WTC11 (cell line): ENCODE results near the gene ANK2. TPM values are rescaled to one million over a fixed set of nuclear protein-coding genes. Genes with fewer than 3 reads are reported as not detected.

ENCODE experiments used
- ATAC-seq: fragments of 200-7000 bp; cut with Tn5 transposase; 2 replicates; pipeline ENCODE4 v1.10.0; 2021; ENCODE audit warnings: mild to moderate bottlenecking, moderate library complexity
- CTCF ChIA-PET: fragments of 300-600 bp; sonication (Branson Sonifier 250); formaldehyde crosslinking; loops from one replicate; lab custom pipeline; 2021; ENCODE audit warnings: antibody characterized with exemption; lab: Charles Lee
- POLR2A ChIA-PET: fragments of 350-600 bp; sonication (Branson Sonifier 250); formaldehyde crosslinking; loops from one replicate; lab custom pipeline; 2021; ENCODE audit warnings: antibody characterized with exemption; lab: Charles Lee
- DNase-seq: peaks from one replicate; pipeline ENCODE4 v3.0.0; 2021; ENCODE audit warnings: low spot score
- H3K27ac Mint-ChIP-seq: 2 replicates; pipeline ENCODE4 v1.8.0; 2021; ENCODE audit warnings: mixed read lengths
- H3K27me3 Mint-ChIP-seq: 2 replicates; pipeline ENCODE4 v1.8.0; 2021; ENCODE audit warnings: low read depth, mild to moderate bottlenecking, moderate library complexity, mixed read lengths
- H3K36me3 Mint-ChIP-seq: 2 replicates; pipeline ENCODE4 v1.8.0; 2021; ENCODE audit warnings: mixed read lengths
- H3K4me1 Mint-ChIP-seq: 2 replicates; pipeline ENCODE4 v1.8.0; 2022; ENCODE audit warnings: mixed read lengths
- H3K4me3 Mint-ChIP-seq: 2 replicates; pipeline ENCODE4 v1.8.0; 2021; ENCODE audit warnings: mild to moderate bottlenecking, moderate library complexity, mixed read lengths
- H3K9me3 Mint-ChIP-seq: 2 replicates; pipeline ENCODE4 v1.8.0; 2021; ENCODE audit warnings: mixed read lengths
- CDX4 ChIP-seq: fragments of 250-450 bp; sonication (Bioruptor Pico); IDR thresholded peaks from 2 replicates; pipeline ENCODE4 v1.9.0; 2021; ENCODE audit warnings: moderate library complexity, mild to moderate bottlenecking, inconsistent platforms, borderline replicate concordance
- E2F1 ChIP-seq: sonication (generic); formaldehyde crosslinking; IDR thresholded peaks from 2 replicates; pipeline ENCODE4 v1.8.0; 2022; ENCODE audit warnings: mild to moderate bottlenecking, missing genetic modification reagents
- EMX1 ChIP-seq: fragments of 250-450 bp; sonication (Bioruptor Pico); IDR thresholded peaks from 2 replicates; pipeline ENCODE4 v1.8.0; 2021; ENCODE audit warnings: mild to moderate bottlenecking
- HMGA2 ChIP-seq: fragments of 250-450 bp; sonication (Bioruptor Pico); IDR thresholded peaks from 2 replicates; pipeline ENCODE4 v1.4.0; 2021; ENCODE audit warnings: mild to moderate bottlenecking, moderate library complexity
- HMGXB4 ChIP-seq: sonication (generic); formaldehyde crosslinking; IDR thresholded peaks from 2 replicates; pipeline ENCODE4 v1.8.1; 2023; ENCODE audit warnings: mild to moderate bottlenecking, moderate library complexity, missing genetic modification reagents
- MAX ChIP-seq: sonication (generic); formaldehyde crosslinking; IDR thresholded peaks from 2 replicates; pipeline ENCODE4 v1.8.0; 2022; ENCODE audit warnings: mild to moderate bottlenecking, missing genetic modification reagents
- MLX ChIP-seq: sonication (generic); formaldehyde crosslinking; IDR thresholded peaks from 2 replicates; pipeline ENCODE4 v1.8.1; 2023; ENCODE audit warnings: mild to moderate bottlenecking, missing genetic modification reagents, moderate library complexity
- MYBL2 ChIP-seq: sonication (generic); formaldehyde crosslinking; IDR thresholded peaks from 2 replicates; pipeline ENCODE4 v1.8.1; 2023; ENCODE audit warnings: mild to moderate bottlenecking, moderate library complexity, missing genetic modification reagents
- NR3C1 ChIP-seq: sonication (generic); formaldehyde crosslinking; conservative IDR thresholded peaks from 2 replicates; pipeline ENCODE4 v1.8.1; 2023; ENCODE audit warnings: low read depth, mild to moderate bottlenecking, missing genetic modification reagents
- OVOL2 ChIP-seq: fragments of 250-450 bp; sonication (Bioruptor Pico); IDR thresholded peaks from 2 replicates; pipeline ENCODE4 v1.9.0; 2021; ENCODE audit warnings: mild to moderate bottlenecking, borderline replicate concordance
- PREB ChIP-seq: sonication (generic); formaldehyde crosslinking; IDR thresholded peaks from 2 replicates; pipeline ENCODE4 v1.8.1; 2022; ENCODE audit warnings: mild to moderate bottlenecking, missing genetic modification reagents, moderate library complexity, borderline replicate concordance
- PRRX2 ChIP-seq: fragments of 250-450 bp; sonication (Bioruptor Pico); IDR thresholded peaks from 2 replicates; pipeline ENCODE4 v1.8.0; 2021; ENCODE audit warnings: mild to moderate bottlenecking
- RELA ChIP-seq: sonication (generic); formaldehyde crosslinking; IDR thresholded peaks from 2 replicates; pipeline ENCODE4 v1.8.1; 2022; ENCODE audit warnings: missing genetic modification reagents, mild to moderate bottlenecking, borderline replicate concordance
- SMAD3 ChIP-seq: sonication (generic); formaldehyde crosslinking; IDR thresholded peaks from 2 replicates; pipeline ENCODE4 v1.8.0; 2022; ENCODE audit warnings: missing genetic modification reagents, mild to moderate bottlenecking, borderline replicate concordance
- USF2 ChIP-seq: sonication (generic); formaldehyde crosslinking; IDR thresholded peaks from 2 replicates; pipeline ENCODE4 v1.8.1; 2023; ENCODE audit warnings: mild to moderate bottlenecking, missing genetic modification reagents, moderate library complexity
- ZMAT4 ChIP-seq: fragments of 250-450 bp; sonication (Bioruptor Pico); IDR thresholded peaks from 2 replicates; pipeline ENCODE4 v1.9.0; 2021; ENCODE audit warnings: mild to moderate bottlenecking
- ZNF138 ChIP-seq: sonication (generic); formaldehyde crosslinking; conservative IDR thresholded peaks from 2 replicates; pipeline ENCODE4 v1.8.1; 2022; ENCODE audit warnings: mild to moderate bottlenecking, moderate library complexity, missing genetic modification reagents
- ZNF232 ChIP-seq: sonication (generic); formaldehyde crosslinking; IDR thresholded peaks from 2 replicates; pipeline ENCODE4 v1.8.0; 2022; ENCODE audit warnings: mild to moderate bottlenecking, missing genetic modification reagents
- ZNF317 ChIP-seq: sonication (generic); formaldehyde crosslinking; IDR thresholded peaks from 2 replicates; pipeline ENCODE4 v1.8.1; 2023; ENCODE audit warnings: low read depth, mild to moderate bottlenecking, moderate library complexity, missing genetic modification reagents, borderline replicate concordance
- ZNF396 ChIP-seq: fragments of 250-450 bp; sonication (Bioruptor Pico); IDR thresholded peaks from 2 replicates; pipeline ENCODE4 v1.8.0; 2021; ENCODE audit warnings: mild to moderate bottlenecking, moderate library complexity, borderline replicate concordance
- ZNF416 ChIP-seq: fragments of 250-450 bp; sonication (Bioruptor Pico); IDR thresholded peaks from 2 replicates; pipeline ENCODE4 v1.9.0; 2021; ENCODE audit warnings: mild to moderate bottlenecking, inconsistent platforms
- ZNF512 ChIP-seq: sonication (generic); formaldehyde crosslinking; IDR thresholded peaks from 2 replicates; pipeline ENCODE4 v1.8.1; 2022; ENCODE audit warnings: missing genetic modification reagents, borderline replicate concordance
- total RNA-seq: library from RNA; stranded (reverse); gene quantifications from 3 replicates; pipeline ENCODE4 v1.2.3, GENCODE V29; 2021

Gene ANK2
- total RNA-seq, 1 experiment from 2014 or later: 27.9 TPM

GRCh38 chr4:113406723-113407016, 357.2 kb downstream of the ANK2 start (continued):
- no peak for TF ChIP-seq USF2 (CRISPR knock-in tag)
- TF ChIP-seq OVOL2 (CRISPR knock-in tag): no peak
- TF ChIP-seq E2F1 (CRISPR knock-in tag): no peak

- no peaks in the 10 kb centered on the region; the same call in 1 of the 2 replicates for H3K9me3 Mint-ChIP-seq
- peaks cover 15% of the 10 kb centered on the region for H3K4me1 Mint-ChIP-seq
- ChIA-PET CTCF (interaction anchor here (1.1 to 1.6 kb wide), 2 partner anchors 12 to 140 kb away, joined by 6 read pairs; no protein-coding TSS in a partner anchor), POLR2A (no interaction called here)
- no peak for TF ChIP-seq SMAD3 (CRISPR knock-in tag)
- no peak for TF ChIP-seq NR3C1 (CRISPR knock-in tag)
- TF ChIP-seq HMGXB4 (CRISPR knock-in tag): no peak
- no peak for TF ChIP-seq CDX4
- no peak for TF ChIP-seq MLX (CRISPR knock-in tag)
- TF ChIP-seq HMGA2: no peak
- no peak for TF ChIP-seq PRRX2 (CRISPR knock-in tag)
- TF ChIP-seq MYBL2: no peak
- TF ChIP-seq ZNF232 (CRISPR knock-in tag): no peak
- TF ChIP-seq ZNF512 (CRISPR knock-in tag): no peak
- no peak for TF ChIP-seq OVOL2 (CRISPR knock-in tag)
- TF ChIP-seq RELA (CRISPR knock-in tag): no peak
- no peak for TF ChIP-seq ZNF138 (CRISPR knock-in tag)
- H3K36me3 Mint-ChIP-seq: no peaks in the 10 kb centered on the region
- no peaks in the 10 kb centered on the region for H3K27me3 Mint-ChIP-seq
- no peak overlapping the region for H3K27ac Mint-ChIP-seq
- peak; percentile 40 for DNase-seq
- ATAC-seq: peak; percentile 99
- H3K4me3 Mint-ChIP-seq: no peak overlapping the region
Measured at GRCh38 chr4:113407409-113407808, 358.0 kb downstream of the ANK2 start.

GRCh38 chr4:113409181-113409580, 359.7 kb downstream of the ANK2 start:
- ATAC-seq (no peak), DNase-seq (no peak)
- Mint-ChIP-seq H3K4me3 (no peak overlapping the region), H3K9me3 (no peaks in the 10 kb centered on the region), H3K4me1 (peaks cover 24% of the 10 kb centered on the region), H3K27ac (no peak overlapping the region), H3K36me3 (no peaks in the 10 kb centered on the region), H3K27me3 (no peaks in the 10 kb centered on the region)
- CTCF ChIA-PET: no interaction called here
- POLR2A ChIA-PET: no interaction called here
- TF ChIP-seq E2F1 (CRISPR knock-in tag) (no peak), MAX (CRISPR knock-in tag) (no peak), ZNF317 (no peak), ZNF416 (CRISPR knock-in tag) (no peak), EMX1 (CRISPR knock-in tag) (no peak), ZMAT4 (no peak), ZNF396 (CRISPR knock-in tag) (no peak), HMGA2 (no peak), PREB (CRISPR knock-in tag) (no peak)
